Measurements from ENCODE around the gene KIT.

DNA sequence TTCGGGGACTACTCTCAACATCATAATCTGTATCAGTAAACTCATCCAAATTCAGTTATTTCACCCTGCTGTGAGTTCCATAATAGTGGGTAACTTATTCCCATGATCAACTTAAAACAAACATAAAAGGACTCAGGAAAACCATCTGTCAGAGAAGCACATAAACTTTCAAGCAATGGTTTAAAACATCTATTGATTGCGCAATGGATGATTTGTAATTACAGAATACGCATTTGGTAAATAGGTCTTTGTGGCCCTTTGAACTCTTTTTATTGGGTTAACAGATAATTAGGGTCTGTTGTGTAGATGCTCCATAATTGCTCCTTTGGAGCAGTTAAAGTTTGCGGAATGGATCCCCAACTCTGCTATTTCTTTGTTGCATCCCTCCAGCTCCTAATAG is 115.3 kb downstream of the KIT start:
- TF ChIP-seq CEBPB (IDR thresholded peaks at IDR 0.05; ENCODE audit: low read depth, low read length) (peak; percentile 96), POLR2A (IDR thresholded peaks at IDR 0.05; ENCODE audit: low read depth, low read length) (no peak), MXI1 (IDR thresholded peaks at IDR 0.05; ENCODE audit: borderline replicate concordance, low read depth, low read length) (no peak), BHLHE40 (IDR thresholded peaks at IDR 0.05; ENCODE audit: low read depth, low read length) (no peak), FOS (IDR thresholded peaks at IDR 0.05; ENCODE audit: low read depth, low read length) (no peak), SMC3 (IDR thresholded peaks at IDR 0.05; ENCODE audit: low read depth, low read length) (no peak), MAFK (IDR thresholded peaks at IDR 0.05; ENCODE audit: low read depth, low read length) (no peak), CHD1 (IDR thresholded peaks at IDR 0.05; ENCODE audit: low read depth, low read length) (no peak), RAD21 (IDR thresholded peaks at IDR 0.05; ENCODE audit: low read length) (no peak), NFE2L2 (IDR thresholded peaks at IDR 0.05; ENCODE audit: low read depth, low read length) (no peak), MAZ (IDR thresholded peaks at IDR 0.05; ENCODE audit: borderline replicate concordance, low read depth, low read length) (no peak)
- TF ChIP-seq, protein P1, sequence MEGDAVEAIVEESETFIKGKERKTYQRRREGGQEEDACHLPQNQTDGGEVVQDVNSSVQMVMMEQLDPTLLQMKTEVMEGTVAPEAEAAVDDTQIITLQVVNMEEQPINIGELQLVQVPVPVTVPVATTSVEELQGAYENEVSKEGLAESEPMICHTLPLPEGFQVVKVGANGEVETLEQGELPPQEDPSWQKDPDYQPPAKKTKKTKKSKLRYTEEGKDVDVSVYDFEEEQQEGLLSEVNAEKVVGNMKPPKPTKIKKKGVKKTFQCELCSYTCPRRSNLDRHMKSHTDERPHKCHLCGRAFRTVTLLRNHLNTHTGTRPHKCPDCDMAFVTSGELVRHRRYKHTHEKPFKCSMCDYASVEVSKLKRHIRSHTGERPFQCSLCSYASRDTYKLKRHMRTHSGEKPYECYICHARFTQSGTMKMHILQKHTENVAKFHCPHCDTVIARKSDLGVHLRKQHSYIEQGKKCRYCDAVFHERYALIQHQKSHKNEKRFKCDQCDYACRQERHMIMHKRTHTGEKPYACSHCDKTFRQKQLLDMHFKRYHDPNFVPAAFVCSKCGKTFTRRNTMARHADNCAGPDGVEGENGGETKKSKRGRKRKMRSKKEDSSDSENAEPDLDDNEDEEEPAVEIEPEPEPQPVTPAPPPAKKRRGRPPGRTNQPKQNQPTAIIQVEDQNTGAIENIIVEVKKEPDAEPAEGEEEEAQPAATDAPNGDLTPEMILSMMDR (conservative IDR thresholded peaks at IDR 0.05; ENCODE audit: low read depth, low read length): no peak
- TF ChIP-seq, protein P2, sequence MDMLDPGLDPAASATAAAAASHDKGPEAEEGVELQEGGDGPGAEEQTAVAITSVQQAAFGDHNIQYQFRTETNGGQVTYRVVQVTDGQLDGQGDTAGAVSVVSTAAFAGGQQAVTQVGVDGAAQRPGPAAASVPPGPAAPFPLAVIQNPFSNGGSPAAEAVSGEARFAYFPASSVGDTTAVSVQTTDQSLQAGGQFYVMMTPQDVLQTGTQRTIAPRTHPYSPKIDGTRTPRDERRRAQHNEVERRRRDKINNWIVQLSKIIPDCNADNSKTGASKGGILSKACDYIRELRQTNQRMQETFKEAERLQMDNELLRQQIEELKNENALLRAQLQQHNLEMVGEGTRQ (IDR thresholded peaks at IDR 0.05; ENCODE audit: low read depth, low read length): no peak

Data from IMR-90 (cell line).